GM12878 (cell line): ENCODE results near the gene CENPO. TPM values are rescaled to one million over a fixed set of nuclear protein-coding genes. Genes with fewer than 3 reads are reported as not detected.

Experiments used
- CHD2 ChIP-seq: IDR thresholded peaks from 2 replicates; pipeline ENCODE4 v1.6.1; 2011; ENCODE audit warnings: low read depth, low read length, improper control_type of control experiment, borderline replicate concordance
- IRF4 ChIP-seq: IDR thresholded peaks from 2 replicates; pipeline ENCODE4 v1.6.1; 2011; ENCODE audit warnings: low read depth, low read length
- MEF2A ChIP-seq: IDR thresholded peaks from 2 replicates; pipeline ENCODE4 v1.6.1; 2011; ENCODE audit warnings: low read depth, mild to moderate bottlenecking, low read length, moderate library complexity; ENCODE audit not compliant: insufficient read depth
- MXI1 ChIP-seq: fragments of 150-350 bp; IDR thresholded peaks from 2 replicates; pipeline ENCODE4 v1.6.1; 2011; ENCODE audit warnings: low read depth, mild to moderate bottlenecking, inconsistent platforms, low read length, improper control_type of control experiment
- NFXL1 ChIP-seq: fragments of 450-650 bp; IDR thresholded peaks from 2 replicates; pipeline ENCODE4 v1.6.1; 2017; ENCODE audit warnings: antibody characterized with exemption, mild to moderate bottlenecking, borderline replicate concordance
- RAD51 ChIP-seq: fragments of 450-650 bp; IDR thresholded peaks from 2 replicates; pipeline ENCODE4 v1.6.1; 2016; ENCODE audit warnings: moderate library complexity, mild to moderate bottlenecking, inconsistent platforms
- SIX5 ChIP-seq: IDR thresholded peaks from 2 replicates; pipeline ENCODE4 v1.6.1; 2011; ENCODE audit warnings: mild to moderate bottlenecking, low read depth, low read length, moderate library complexity; ENCODE audit not compliant: severe bottlenecking
- SMAD1 ChIP-seq: fragments of 450-650 bp; IDR thresholded peaks from 2 replicates; pipeline ENCODE4 v1.6.1; 2018; ENCODE audit warnings: mild to moderate bottlenecking, low read depth; ENCODE audit not compliant: partially characterized antibody
- ZBTB4 ChIP-seq: fragments of 450-650 bp; formaldehyde crosslinking; IDR thresholded peaks from 2 replicates; pipeline ENCODE4 v1.4.0; 2022; ENCODE audit warnings: mild to moderate bottlenecking, moderate library complexity
- polyA plus RNA-seq, 11 experiments: library from polyadenylated mRNA; depleted of rRNA in 4 of 11; unstranded in 6 of 11; stranded (reverse) in 5 of 11; fragments of >200 nt; fragmentation: Nextera tagmentation in 4 of 11; fragmentation: Illumina TruSeq in 1 of 11; extraction: Ambion mirVana in 4 of 11; extraction: Trizol in 1 of 11; gene quantifications; 1 replicate in 1 of 11; 2 replicates in 10 of 11; pipeline versions ENCODE4 v1.2.1 to v1.2.3, GENCODE V29; 2011 to 2016; ENCODE audit warnings: inconsistent platforms in 2 of 11, missing spikeins in 2 of 11, low read depth in 1 of 11
- total RNA-seq, 4 experiments: library from RNA; depleted of rRNA in 3 of 4; stranded (reverse); fragments of >200 nt in 3 of 4; fragmentation: Illumina TruSeq in 1 of 4; extraction: Trizol in 1 of 4; gene quantifications; 2 replicates each; pipeline versions ENCODE4 v1.2.1 to v1.2.3, GENCODE V29; 2013 to 2021
- TF ChIP-seq, protein P1 (sequence below): IDR thresholded peaks from 2 replicates; pipeline ENCODE4 v1.6.1; 2012; ENCODE audit warnings: low read depth, low read length, improper control_type of control experiment
- TF ChIP-seq, protein P2 (sequence below): fragments of 150-350 bp; IDR thresholded peaks from 2 replicates; pipeline ENCODE4 v1.6.1; 2014; ENCODE audit warnings: mild to moderate bottlenecking, low read depth, low read length
- TF ChIP-seq, protein P3 (sequence below): fragments of 450-650 bp; IDR thresholded peaks from 2 replicates; pipeline ENCODE4 v1.6.1; 2017; ENCODE audit warnings: mild to moderate bottlenecking, moderate library complexity

Gene CENPO
- total and polyA plus RNA-seq, 10 of the 15 experiments (the other 5 are each of a cell fraction or from before 2014, with no cell fraction given): 18.7 to 37.0 (median 31.4) TPM

DNA sequence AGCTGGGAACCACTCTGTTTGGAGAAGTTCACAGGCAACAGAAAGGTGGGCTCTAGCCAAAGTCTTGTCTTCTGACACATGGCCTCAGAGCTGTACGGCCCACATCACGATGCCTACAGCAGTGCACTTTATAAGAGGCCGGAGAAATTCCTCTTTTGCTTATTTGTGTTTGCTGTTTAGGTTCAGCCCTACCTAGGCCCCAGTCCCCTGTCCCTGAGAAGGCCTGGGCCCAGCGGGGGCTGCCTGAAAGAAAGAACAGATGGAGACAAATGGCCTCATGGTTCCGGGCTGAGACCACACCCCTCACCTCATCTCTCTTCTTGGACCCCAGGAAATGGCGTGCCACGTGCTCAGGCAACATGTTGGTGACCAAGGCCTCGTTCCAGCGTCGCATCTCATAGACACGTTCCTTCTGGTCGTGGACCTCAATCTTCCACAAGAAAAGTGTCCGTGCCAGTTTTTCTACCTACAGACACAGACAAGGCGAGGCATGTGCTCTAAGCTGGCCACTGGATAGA is 30.9 kb downstream of the CENPO start (continued):
- TF ChIP-seq ZBTB4 (no peak), IRF4 (no peak), MXI1 (no peak), RAD51 (no peak), SIX5 (no peak), NFXL1 (no peak), SMAD1 (no peak), CHD2 (no peak), MEF2A (no peak)
- TF ChIP-seq, protein P1, sequence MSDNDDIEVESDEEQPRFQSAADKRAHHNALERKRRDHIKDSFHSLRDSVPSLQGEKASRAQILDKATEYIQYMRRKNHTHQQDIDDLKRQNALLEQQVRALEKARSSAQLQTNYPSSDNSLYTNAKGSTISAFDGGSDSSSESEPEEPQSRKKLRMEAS: no peak
- TF ChIP-seq, protein P2, sequence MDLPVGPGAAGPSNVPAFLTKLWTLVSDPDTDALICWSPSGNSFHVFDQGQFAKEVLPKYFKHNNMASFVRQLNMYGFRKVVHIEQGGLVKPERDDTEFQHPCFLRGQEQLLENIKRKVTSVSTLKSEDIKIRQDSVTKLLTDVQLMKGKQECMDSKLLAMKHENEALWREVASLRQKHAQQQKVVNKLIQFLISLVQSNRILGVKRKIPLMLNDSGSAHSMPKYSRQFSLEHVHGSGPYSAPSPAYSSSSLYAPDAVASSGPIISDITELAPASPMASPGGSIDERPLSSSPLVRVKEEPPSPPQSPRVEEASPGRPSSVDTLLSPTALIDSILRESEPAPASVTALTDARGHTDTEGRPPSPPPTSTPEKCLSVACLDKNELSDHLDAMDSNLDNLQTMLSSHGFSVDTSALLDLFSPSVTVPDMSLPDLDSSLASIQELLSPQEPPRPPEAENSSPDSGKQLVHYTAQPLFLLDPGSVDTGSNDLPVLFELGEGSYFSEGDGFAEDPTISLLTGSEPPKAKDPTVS: no peak
- TF ChIP-seq, protein P3, sequence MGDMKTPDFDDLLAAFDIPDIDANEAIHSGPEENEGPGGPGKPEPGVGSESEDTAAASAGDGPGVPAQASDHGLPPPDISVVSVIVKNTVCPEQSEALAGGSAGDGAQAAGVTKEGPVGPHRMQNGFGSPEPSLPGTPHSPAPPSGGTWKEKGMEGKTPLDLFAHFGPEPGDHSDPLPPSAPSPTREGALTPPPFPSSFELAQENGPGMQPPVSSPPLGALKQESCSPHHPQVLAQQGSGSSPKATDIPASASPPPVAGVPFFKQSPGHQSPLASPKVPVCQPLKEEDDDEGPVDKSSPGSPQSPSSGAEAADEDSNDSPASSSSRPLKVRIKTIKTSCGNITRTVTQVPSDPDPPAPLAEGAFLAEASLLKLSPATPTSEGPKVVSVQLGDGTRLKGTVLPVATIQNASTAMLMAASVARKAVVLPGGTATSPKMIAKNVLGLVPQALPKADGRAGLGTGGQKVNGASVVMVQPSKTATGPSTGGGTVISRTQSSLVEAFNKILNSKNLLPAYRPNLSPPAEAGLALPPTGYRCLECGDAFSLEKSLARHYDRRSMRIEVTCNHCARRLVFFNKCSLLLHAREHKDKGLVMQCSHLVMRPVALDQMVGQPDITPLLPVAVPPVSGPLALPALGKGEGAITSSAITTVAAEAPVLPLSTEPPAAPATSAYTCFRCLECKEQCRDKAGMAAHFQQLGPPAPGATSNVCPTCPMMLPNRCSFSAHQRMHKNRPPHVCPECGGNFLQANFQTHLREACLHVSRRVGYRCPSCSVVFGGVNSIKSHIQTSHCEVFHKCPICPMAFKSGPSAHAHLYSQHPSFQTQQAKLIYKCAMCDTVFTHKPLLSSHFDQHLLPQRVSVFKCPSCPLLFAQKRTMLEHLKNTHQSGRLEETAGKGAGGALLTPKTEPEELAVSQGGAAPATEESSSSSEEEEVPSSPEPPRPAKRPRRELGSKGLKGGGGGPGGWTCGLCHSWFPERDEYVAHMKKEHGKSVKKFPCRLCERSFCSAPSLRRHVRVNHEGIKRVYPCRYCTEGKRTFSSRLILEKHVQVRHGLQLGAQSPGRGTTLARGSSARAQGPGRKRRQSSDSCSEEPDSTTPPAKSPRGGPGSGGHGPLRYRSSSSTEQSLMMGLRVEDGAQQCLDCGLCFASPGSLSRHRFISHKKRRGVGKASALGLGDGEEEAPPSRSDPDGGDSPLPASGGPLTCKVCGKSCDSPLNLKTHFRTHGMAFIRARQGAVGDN: no peak
